DMS53 treated with DMSO at 0.1 percent for 48 hours (cell line): ENCODE results near the gene NXPH3.
"Not testable (repeated sequence)": the region's sequence is repeated elsewhere in the genome, so short reads cannot be mapped to it uniquely, and the experiment has no call there.

ENCODE experiments used
- DNase-seq: peaks from one replicate; lab custom pipeline; 2025; ENCODE audit not compliant: unreplicated experiment; lab: John Stamatoyannopoulos, UW

NXPH3 gene

DNA sequence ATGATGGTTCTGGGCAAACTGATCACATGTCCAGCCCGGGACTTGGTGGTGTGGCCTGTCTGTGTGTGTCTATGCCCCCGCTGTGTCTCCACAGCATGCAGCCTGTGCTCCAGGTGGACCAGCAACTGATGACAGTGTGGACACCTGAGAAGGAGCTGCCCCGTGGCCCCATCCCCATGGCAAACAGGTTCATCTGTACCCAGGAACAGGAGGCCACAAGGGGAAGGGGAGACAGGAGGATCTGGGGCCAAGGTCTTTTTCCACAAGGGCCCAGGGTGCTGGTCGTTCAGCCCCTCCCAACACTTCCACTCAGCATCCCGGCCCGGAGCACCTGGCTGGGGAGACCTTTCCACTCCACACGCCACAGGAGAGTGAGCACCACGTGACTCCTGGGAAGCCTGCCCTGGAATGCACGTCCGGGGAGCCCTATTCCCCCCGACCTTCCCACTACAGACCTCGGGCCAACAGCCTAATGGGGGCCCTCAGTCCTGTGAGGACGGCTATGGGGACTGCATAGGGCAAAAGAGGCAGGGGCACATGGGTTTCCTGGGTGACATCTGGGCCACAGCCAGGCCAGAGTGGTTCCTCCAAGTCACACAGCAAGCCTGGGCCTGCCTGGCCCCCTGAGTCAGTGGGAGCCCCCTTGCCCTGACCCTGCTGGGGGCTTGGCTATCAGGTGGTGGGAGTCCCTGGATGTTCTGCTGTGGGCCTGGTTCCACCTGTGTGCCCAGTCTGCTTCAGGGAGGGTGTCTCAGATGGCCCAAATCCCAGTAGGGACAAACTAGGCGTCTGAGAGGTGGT lies 20.8 kb upstream of the NXPH3 start:
- no peak for DNase-seq

DNA sequence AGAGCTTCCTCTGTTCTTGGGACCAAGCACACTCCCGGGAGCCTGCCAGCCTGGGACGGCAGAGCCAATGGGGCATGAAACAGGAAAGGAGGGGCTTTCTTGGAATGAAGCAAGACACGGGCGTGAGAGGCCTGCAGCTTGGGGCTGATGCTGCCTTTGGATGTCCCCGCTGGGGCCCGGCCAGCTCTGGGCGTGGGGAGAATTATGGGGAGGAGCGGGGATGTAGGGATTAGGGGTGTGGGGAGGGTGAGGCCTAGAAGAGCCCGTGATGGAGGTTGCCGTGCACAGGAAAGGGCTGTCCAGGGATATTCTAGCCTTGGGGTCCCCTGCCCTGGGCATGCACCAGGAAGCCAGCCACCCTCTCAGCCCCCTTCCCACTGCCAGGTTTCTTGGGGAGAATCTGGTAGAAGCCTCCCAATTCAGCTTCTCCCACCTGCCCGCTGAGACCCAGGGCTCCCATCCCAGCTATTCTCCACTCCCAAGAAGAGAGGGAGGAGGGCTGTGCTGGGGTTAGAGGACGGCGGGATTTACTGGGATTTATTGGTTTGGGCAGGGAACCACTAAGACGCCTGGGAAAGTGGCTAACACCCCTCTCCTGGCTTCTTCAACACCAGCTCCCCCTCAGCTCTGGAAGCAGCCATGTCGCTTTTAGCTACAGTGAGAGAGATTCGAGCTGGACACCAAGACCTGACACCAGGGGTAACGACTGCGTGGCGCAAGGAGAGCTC lies 20.0 kb upstream of the NXPH3 start:
- DNase-seq: no peak

GRCh38 chr17:49556223-49556943 lies 19.3 kb upstream of the NXPH3 start:
- peak; percentile 86 for DNase-seq

DNA sequence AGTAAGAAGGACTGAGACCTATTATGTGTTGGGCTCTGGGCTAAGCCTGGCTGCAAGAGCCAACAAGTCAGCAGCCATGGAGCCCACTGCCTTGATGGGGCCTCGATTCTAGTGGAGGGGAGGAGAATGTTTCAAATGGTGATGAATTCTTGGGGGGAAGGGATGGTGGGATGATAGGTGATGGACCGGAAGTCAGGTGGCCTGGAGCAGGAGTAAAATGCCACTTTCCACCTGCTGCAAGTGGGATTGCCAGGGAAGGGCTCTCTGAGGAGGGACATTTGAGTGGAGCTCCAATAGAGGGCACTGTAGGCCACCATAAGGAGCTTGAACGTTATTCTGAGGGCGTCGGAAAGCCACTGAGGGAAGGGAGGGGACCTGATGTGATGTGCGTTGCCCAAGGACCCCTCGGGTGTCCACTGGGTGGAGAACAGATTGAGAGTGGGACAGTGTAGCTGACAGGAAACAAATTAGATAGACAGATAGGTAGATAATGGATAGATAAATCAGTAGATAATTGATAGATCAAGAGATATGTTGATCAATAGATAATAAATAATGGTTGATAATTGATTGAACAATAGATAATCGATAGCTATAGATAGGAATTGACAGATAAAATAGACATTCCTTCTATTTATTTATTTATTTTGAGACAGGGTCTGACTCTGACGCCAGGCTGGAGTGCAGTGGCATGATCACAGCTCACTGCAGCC lies 18.2 kb upstream of the NXPH3 start:
- peak; percentile 75 for DNase-seq

DNA sequence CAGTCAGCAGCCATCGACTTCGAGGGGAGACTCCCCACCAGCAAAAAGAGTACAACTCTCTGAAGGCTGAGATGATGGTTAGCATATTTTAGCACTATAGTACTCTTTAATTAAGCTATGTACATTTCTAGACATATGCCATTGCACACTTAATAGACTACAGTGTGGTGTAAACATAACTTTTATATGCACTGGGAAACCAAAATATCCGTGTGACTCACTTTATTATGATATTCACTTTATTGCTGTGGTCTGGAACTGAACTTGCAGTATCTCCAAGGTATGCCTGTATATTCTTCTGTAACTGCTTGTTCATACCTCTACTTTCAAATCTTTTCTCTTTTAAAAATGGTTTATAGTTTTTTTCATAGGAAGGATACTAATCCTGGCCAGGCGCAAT lies 11.0 kb upstream of the NXPH3 start:
- no peak for DNase-seq

DNA sequence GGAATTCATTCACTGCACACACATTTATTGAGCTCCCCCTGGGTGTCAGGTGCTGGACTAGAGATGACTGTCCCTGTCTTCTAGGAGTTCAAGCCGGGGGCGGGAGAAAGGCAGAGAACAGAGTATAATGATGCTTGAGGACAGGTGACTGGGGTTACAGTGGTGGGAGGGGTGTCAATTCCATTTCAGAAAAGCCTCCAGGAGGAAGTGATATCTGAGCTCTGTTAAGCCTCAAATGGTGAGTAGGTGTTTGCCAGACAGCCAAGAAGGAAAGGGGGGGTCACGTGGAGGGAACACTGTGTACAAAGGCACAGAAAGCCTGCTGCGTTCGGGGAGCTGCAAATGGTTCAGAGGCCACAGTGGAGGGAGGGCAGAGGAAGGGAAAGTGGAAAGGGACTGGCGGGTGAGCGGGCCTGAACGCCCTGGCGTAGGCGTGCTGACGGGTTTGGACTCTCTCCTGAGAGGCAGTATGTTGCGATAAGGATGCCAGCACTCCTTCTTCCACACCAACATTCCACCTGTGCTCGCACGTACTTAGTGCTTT lies 9.7 kb upstream of the NXPH3 start:
- peak; percentile 60 for DNase-seq

- no peak for DNase-seq
Measured at GRCh38 chr17:49566668-49567071, 9.0 kb upstream of the NXPH3 start.

DNA sequence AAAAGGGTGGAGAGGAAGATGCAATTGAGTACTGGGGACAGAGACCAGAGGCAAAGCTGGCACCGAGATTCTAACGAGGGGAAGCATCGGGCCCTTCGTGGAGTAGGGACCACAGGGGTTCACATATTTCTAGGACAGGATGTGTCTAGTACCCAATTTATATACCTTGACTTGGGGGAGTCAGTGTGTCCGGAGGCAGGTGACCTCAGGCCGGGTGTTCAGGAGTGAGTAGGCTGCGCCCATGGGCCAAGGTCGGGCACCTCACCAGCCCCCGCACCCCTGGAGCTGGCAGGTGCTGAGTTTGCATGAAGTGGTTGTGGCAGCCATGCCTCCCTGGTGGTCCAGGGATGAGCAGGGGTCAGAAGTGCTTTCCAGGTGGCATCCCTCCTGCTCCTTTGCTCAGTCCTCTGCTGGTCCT lies 8.6 kb upstream of the NXPH3 start:
- no peak for DNase-seq

GRCh38 chr17:49567871-49568694 lies 7.6 kb upstream of the NXPH3 start:
- DNase-seq: peak; percentile 73

DNA sequence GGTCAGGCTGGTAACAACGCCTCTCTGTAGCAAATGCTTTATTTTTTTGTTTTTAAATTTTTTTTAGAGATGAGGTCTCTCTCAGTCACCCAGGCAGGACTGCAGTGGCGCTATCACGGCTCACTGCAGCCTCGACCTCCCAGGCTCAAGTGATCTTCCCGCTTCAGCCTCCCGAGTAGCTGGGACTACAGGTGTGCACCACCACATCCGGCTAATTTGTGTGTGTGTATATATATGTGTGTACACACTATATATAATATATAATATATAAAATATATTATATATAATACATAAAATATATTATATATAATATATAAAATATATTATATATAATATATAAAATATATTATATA lies 7.0 kb upstream of the NXPH3 start:
- not testable (repeated sequence) for DNase-seq

DNA sequence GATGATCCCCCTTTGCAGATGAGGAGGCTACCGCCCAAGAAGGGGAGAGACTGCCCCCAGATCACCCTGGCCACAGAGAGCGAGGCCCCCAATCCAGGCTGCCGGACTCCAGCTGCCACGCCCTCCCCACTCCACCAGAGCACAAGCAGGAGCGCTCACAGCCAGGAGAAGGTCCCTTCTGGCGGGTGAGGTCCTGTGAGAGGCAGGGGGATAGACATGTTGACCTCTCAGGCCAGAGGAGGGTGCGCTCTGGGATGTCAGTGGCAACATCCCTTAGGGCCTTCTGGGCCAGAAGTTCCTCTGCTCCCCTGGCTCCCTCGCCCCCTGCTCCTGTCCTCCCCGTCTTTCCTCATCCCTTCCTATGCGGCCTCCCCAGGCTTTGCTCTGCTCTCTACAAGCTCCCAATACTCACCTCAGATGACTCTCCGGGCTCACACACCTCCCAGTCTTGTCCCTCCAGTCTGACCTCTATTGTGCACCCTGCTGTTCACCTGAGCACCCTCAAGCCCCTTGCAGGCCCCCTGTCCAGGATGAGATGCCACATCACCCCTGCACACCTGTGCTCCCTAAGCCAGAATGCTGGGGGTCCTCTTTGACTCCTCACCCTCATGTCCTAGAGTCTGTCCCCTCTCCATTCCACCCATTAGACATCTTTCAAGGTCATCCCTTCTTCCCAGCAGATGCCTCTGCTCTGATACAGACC lies 5.0 kb upstream of the NXPH3 start:
- DNase-seq: no peak

GRCh38 chr17:49571283-49571682 lies 4.4 kb upstream of the NXPH3 start:
- no peak for DNase-seq

- DNase-seq: no peak
Measured at GRCh38 chr17:49571764-49572163, 3.9 kb upstream of the NXPH3 start.

DNA sequence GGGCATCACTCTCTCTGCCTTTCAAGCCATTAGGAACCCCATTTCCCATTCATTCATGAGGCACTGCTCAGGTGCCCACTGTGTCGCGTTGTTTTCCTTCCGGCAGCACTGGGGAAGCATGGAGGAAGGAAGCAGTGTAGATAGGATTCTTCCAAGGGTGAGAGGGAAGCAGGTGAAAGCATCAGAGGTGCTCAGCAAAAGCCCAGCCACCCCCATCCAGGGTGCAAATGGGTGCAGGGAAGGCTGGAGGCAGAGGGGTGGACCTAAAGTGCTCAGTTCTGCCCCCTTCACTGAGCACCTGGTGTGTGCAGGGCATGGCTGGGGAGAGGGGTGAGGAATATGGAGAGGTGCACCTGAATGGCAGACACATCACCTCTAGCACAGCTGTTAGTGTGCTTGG lies 3.4 kb upstream of the NXPH3 start:
- no peak for DNase-seq

GRCh38 chr17:49572806-49573420 lies 2.8 kb upstream of the NXPH3 start:
- no peak for DNase-seq

GRCh38 chr17:49573510-49574322 lies 2.0 kb upstream of the NXPH3 start:
- DNase-seq: no peak

GRCh38 chr17:49574323-49574781 lies 1.3 kb upstream of the NXPH3 start:
- no peak for DNase-seq
